ENCODE measurements around the gene TNS3.
"Not testable (repeated sequence)": the region's sequence is repeated elsewhere in the genome, so short reads cannot be mapped to it uniquely, and the experiment has no call there.

TNS3 gene

GRCh38 chr7:47581804-47582763 lies at the start of gene TNS3:
TNS3 (minus strand) TSS chr7:47582111; CDS start chr7:47439636, 142,475 bp downstream.
- no peak for DNase-seq (ENCODE audit: low read depth in 2 of 2)

- no peak for DNase-seq (ENCODE audit: low read depth in 2 of 2)
Observed at GRCh38 chr7:47631711-47632110, 49.8 kb upstream of the TNS3 start.

GRCh38 chr7:47627580-47628283 lies 45.8 kb upstream of the TNS3 start:
- no peak for DNase-seq (ENCODE audit: low read depth in 2 of 2)

- DNase-seq (ENCODE audit: low read depth in 2 of 2), result no peak
Observed at GRCh38 chr7:47625861-47626715, 44.2 kb upstream of the TNS3 start.

- DNase-seq (ENCODE audit: low read depth in 2 of 2), result no peak
Observed at GRCh38 chr7:47624689-47625088, 42.8 kb upstream of the TNS3 start.

GRCh38 chr7:47622946-47623640 lies 41.2 kb upstream of the TNS3 start:
- no peak for DNase-seq (ENCODE audit: low read depth in 2 of 2)

GRCh38 chr7:47622586-47622945 lies 40.7 kb upstream of the TNS3 start:
- DNase-seq (ENCODE audit: low read depth in 2 of 2), result no peak

- no peak for DNase-seq (ENCODE audit: low read depth in 2 of 2)
Observed at GRCh38 chr7:47621979-47622561, 40.2 kb upstream of the TNS3 start.

GRCh38 chr7:47621347-47621746 lies 39.4 kb upstream of the TNS3 start:
- DNase-seq (ENCODE audit: low read depth in 2 of 2), result no peak

GRCh38 chr7:47619806-47620205 lies 37.9 kb upstream of the TNS3 start:
- no peak for DNase-seq (ENCODE audit: low read depth in 2 of 2)

GRCh38 chr7:47617131-47617530 lies 35.2 kb upstream of the TNS3 start:
- no peak for DNase-seq (ENCODE audit: low read depth in 2 of 2)

- DNase-seq (ENCODE audit: low read depth in 2 of 2), result no peak
Observed at GRCh38 chr7:47614450-47614849, 32.5 kb upstream of the TNS3 start.

GRCh38 chr7:47611045-47611511 lies 29.2 kb upstream of the TNS3 start:
- DNase-seq (ENCODE audit: low read depth in 2 of 2), result no peak

- no peak for DNase-seq (ENCODE audit: low read depth in 2 of 2)
Observed at GRCh38 chr7:47610506-47611044, 28.7 kb upstream of the TNS3 start.

- DNase-seq (ENCODE audit: low read depth in 2 of 2), result no peak
Observed at GRCh38 chr7:47609803-47610452, 28.0 kb upstream of the TNS3 start.

GRCh38 chr7:47606593-47607046 lies 24.7 kb upstream of the TNS3 start:
- not testable (repeated sequence) for DNase-seq (ENCODE audit: low read depth in 2 of 2)

- DNase-seq (ENCODE audit: low read depth in 2 of 2), result no peak
Observed at GRCh38 chr7:47605816-47606575, 24.1 kb upstream of the TNS3 start.

- DNase-seq (ENCODE audit: low read depth in 2 of 2), result no peak
Observed at GRCh38 chr7:47604496-47604890, 22.6 kb upstream of the TNS3 start.

Data from stimulated activated CD4-positive, alpha-beta T cell treated with anti-CD3 and anti-CD28 coated beads, Interleukin-12 subunit alpha, Interleukin-12 subunit beta, amount 100 ng/mL, for 24 hours (primary cell).